ENCODE measurements around the gene BPTF.
"Not testable (repeated sequence)": the region's sequence is repeated elsewhere in the genome, so short reads cannot be mapped to it uniquely, and the experiment has no call there.

BPTF gene

DNA sequence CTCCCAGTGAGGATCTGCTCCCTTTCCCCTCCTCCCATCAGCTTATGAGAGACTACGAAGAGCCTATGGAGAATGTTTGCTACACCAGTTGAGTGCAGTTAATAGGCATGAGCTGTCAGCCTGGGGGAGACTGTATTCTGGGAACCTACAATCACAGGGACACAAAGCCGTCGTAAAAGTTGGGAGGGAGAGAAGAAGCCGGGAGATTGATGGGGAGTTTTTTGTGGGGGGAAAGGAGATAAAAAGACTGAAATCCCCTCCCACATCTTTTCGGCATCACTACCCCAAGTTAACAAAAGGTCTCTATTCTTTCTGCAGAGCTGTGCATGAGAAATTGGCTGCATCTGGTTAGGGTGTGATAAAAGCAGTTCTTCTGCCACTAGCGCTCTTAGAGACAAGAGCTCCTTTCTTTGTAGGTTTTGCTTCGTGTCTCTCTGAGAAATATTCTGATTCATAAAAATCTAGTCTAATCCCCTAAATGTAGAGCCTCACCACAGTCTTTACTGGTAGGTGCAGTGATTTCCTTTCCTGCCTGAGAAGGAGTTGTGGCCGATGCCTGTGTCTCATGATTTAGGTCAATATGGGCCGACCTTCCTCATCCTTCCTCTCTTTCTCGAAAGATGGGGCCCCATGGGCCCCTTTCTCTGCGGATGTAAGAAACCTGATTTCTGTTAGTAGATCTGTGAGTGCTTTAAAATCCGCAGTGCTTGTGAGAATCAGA is 77.4 kb downstream of the BPTF start:
- no peak for DNase-seq

DNA sequence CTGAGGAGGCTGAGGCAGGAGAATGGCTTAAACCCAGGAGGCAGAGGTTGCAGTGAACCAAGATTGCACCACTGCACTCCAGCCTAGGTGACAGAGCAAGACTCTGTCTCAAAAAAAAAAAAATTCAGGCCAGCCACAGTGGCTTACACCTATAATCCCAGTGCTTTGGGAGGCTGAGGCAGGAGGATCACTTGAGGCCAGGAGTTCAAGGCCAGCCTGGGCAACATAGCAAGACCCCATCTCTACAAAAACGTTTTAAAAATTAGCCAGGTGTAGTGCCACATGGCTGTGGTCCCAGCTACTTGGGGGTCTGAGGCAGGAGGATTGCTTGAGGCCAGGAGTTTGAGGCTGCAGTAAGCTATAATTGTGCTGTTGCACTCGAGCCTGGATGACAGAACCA is 80.0 kb downstream of the BPTF start:
- not testable (repeated sequence) for DNase-seq

DNA sequence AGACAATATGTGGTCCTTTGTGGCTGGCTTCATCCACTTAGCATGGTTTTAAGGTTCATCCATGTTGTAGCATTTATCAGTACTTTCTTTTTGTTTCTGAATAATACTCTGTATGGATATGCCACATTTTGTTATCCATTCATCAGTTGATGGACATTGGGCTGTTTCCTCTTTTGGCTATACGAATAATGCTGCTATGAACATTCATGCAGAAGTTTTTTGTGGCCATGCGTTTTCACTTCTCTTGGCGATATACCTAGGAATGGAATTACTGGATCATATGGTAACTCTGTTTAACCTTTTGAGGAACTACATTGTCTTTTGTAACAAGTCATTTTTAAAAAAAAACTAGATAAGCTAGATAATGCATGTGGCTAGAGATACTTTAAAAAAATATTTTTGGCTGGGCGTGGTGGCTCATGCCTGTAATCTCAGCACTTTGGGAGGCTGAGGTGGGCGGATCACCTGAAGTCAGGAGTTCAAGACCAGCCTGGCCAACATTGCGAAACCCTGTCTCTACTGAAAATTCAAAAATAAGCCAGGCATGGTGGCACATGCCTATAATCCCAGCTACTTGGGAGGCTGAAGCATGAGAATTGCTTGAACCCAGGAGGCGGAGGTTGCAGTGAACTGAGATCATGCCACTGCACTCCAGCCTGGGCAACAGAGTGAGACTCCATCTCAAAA is 85.0 kb downstream of the BPTF start:
- not testable (repeated sequence) for DNase-seq

DNA sequence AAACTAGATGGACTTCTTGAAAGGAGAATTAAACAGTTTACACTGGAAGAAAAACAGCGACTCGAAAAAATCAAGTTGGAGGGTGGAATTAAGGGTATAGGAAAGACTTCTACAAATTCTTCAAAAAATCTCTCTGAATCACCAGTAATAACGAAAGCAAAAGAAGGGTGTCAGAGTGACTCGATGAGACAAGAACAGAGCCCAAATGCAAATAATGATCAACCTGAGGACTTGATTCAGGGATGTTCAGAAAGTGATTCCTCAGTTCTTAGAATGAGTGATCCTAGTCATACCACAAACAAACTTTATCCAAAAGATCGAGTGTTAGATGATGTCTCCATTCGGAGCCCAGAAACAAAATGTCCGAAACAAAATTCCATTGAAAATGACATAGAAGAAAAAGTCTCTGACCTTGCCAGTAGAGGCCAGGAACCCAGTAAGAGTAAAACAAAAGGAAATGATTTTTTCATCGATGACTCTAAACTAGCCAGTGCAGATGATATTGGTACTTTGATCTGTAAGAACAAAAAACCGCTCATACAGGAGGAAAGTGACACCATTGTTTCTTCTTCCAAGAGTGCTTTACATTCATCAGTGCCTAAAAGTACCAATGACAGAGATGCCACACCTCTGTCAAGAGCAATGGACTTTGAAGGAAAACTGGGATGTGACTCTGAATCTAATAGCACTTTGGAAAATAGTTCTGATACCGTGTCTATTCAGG is 85.9 kb downstream of the BPTF start:
- DNase-seq, result no peak

DNA sequence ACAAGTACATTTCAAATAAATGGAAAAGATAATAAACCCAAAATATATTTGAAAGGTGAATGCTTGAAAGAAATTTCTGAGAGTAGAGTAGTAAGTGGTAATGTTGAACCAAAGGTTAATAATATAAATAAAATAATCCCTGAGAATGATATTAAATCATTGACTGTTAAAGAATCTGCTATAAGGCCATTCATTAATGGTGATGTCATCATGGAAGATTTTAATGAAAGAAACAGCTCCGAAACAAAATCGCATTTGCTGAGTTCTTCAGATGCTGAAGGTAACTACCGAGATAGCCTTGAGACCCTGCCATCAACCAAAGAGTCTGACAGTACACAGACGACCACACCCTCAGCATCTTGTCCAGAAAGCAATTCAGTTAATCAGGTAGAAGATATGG is 86.8 kb downstream of the BPTF start:
- DNase-seq, result no peak

DNA sequence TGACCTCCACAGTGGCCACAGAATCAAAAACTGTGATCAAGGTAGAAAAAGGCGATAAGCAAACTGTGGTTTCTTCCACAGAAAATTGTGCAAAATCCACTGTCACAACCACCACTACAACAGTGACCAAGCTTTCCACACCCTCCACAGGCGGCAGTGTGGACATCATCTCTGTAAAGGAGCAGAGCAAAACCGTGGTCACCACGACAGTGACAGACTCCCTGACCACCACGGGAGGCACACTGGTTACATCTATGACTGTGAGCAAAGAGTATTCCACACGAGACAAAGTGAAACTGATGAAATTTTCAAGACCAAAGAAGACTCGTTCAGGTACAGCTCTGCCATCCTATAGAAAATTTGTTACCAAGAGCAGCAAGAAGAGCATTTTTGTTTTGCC is 87.4 kb downstream of the BPTF start:
- peak; percentile 4 for DNase-seq

DNA sequence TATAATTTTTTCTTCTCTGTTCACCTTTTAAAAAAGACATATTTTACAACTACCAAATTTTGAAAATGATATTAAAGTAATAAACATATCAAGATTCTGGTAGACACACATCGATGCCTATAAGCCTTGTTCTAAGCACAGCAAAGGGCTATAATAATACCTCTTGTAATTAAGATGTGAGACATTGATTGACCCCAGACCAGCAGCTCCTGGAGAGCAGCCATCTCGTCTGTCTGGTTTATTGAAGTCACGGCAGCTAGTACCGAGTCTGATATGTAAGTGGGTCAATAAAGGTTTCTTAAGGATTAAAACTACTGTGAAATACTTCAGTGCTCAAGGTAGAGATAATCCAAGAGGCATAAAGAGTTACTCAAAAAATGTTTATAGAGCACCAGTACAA is 94.9 kb downstream of the BPTF start:
- DNase-seq, result no peak

DNA sequence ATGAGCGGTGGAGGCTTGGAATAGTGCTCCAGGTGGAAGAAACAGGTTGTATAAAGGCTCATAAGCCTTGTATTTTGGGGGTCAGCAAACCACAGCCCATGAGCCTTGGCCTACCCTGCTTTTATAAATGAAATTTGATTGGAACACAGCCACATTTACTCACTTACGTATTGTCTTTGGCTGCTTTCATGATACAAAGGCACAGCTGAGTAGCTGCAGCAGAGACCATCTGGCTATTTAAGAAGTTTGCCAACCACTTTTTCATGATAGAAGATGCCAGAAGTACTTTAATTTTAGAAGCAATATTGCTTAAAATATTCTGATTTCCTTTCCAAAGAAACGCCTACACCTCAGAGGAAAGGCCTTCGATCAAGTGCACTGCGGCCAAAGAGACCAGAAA is 97.2 kb downstream of the BPTF start:
- no peak for DNase-seq

DNA sequence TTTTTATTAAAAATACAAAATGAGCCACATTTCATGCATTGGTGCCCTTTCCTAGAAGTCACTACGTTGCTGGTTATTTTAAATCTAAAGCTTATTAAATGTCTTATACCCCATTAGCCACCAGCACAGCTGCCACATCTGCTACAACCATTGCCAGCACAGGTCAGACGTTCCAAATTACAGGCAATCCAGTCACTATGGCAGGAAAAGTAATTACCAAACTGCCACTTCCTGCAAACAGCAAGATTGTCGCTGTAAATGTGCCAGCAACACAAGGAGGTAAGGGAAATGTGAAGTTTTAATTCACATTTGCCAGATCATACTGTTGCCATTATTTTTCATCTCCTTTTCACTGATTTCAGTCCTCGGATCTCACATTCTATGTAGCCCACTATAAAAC is 103.5 kb downstream of the BPTF start:
- not testable (repeated sequence) for DNase-seq

DNA sequence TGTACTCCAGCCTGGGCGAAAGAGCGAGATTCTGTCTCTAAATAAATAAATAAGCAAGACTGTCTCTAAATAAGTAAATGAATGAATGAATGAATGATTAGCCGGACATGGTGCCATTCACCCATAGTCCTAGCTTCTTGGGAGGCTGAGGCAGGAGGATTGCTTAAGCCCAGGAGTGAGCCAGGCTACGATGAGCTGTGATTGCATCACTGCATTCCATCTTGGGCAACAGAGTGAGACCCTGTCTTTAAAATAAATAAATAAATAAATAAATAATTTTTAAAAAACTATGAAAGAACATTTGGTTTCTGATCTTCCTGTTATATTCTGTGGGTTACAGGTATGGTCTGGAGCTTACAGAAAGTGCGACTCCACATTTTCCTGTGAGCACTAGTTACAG is 105.9 kb downstream of the BPTF start:
- DNase-seq, result no peak

DNA sequence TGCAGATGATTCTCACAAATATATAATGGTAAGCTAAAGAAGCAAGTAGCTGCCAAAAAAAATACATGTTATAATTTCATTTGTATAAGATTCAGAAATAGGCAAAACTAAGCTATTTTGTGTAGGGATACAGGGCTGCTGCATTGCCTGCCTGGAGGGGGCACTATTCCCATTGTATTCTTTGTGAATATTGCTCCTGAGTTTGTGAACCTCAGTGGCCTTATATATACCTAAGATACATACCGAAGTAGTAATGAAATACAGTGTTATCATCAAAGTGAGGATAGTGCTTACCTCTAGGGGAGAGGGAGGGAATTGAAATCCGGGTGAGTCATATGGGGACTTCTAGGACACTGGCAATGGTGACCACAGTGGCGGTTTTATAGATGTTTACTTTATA is 117.5 kb downstream of the BPTF start:
- DNase-seq, result no peak

DNA sequence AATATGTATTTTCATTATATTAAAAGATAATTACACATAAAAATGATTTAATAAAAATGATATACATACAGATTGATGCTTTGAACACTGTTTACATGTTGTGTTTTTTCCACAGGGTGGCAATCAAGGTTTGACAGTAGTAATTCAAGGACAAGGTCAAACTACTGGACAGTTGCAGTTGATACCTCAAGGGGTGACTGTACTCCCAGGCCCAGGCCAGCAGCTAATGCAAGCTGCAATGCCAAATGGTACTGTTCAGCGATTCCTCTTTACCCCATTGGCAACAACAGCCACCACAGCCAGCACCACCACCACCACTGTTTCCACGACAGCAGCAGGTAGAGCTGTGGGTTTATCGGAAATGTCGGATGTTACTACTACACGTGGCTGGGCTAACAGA is 118.7 kb downstream of the BPTF start:
- DNase-seq, result no peak

DNA sequence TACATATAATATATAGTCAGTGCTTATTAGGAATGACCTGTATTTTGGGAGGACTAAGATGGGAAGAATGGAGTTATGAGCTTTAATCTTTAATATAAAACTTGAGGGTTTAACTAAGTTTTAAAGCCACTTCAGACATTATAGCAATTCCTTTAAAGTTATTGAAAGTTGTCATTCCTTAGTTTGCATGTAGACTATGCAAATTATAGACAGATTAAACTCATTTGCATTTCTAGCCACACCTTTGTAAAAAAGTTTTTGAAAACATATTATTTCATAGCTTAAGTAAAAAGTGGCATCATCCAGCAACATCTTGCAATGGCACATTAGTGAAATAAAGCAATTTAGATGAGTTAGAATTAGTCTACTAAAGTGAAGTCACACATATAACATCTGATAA is 121.2 kb downstream of the BPTF start:
- DNase-seq, result no peak

DNA sequence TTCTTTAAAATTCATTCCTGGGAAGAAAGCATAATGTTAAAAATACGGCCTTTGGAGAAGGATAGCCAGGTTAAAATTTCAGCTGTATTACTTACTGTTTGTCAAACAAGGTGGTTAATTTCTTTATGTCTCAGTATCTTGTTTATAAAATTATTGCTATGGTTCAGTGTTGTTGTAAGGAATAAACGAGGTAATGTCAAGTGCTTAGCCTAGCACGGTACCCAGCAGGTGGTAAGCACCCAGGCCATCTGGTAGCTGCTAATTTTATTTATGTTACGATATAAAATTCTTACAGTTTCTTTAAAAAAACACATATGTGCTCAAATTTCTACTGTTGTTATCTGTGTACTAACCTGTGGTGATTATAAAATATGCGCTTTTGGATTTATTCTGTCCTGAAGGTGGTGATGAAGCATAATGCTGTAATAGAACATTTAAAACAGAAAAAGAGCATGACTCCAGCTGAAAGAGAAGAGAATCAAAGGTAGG is 122.1 kb downstream of the BPTF start:
- no peak for DNase-seq

DNA sequence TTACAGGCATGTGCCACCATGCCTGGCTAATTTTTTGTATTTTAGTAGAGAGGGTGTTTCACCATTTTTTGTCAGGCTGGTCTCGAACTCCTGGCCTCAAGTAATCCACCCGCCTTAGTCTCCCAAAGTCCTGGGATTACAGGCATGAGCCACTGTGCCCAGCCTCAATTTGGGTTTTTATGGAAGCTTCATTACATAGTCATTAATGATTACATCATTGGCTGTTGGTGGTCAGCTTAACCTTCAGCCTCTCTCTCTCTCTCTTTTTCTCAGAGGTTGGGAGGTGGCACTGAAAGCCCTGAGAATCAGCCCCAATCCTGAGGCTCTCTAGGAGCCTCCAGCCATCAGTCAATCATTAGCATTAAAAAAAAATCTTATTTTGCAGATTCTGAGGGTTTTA is 125.6 kb downstream of the BPTF start:
- no peak for DNase-seq

DNA sequence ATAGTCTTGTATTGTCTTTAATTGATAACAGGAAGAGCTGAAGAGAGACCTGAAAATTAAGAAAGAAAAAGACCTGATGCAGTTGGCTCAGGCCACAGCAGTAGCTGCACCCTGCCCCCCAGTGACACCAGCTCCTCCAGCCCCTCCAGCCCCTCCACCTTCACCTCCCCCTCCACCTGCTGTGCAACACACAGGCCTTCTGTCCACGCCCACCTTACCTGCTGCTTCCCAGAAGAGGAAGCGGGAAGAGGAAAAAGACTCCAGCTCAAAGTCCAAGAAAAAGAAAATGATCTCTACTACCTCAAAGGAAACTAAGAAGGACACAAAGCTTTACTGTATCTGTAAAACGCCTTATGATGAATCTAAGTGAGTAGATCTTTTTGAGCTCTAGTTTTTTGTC is 134.2 kb downstream of the BPTF start:
- DNase-seq, result no peak

DNA sequence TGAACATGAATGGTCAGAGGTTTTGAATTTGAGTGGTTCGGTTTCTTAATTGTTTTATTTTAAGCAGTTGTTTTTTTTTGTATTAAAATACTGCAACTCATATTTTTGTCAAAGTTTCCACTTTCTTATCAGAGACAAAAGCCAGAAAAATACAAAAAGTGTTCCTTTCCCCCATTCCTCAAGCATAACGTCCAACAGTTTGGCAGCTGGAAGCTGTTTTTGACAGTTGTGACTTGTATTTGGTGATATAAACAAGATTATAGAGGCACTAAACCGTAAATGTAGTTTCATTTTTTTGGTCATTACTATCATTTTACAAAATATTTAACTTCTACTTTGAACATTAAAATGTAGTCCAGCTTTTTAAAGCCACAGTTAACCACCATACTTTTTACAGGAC is 135.0 kb downstream of the BPTF start:
- DNase-seq, result not testable (repeated sequence)

DNA sequence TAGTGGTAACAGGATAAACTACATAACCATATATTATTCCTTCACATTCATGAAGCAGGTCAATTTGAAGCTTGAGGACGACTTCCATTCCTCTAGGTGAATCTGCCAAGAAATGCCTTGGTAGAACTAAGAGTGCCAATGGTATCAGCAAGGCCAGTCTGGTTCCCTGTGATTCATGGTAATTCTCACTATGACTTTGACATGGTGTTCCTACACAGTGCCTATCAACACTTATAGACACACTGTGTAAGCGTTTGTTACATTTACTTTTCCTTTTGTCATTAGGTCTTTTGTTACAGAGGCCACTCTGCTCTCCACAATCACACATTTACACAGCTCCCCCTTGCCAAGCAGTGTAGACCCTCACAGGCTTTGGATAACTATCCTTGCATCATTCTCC is 136.9 kb downstream of the BPTF start:
- not testable (repeated sequence) for DNase-seq

DNA sequence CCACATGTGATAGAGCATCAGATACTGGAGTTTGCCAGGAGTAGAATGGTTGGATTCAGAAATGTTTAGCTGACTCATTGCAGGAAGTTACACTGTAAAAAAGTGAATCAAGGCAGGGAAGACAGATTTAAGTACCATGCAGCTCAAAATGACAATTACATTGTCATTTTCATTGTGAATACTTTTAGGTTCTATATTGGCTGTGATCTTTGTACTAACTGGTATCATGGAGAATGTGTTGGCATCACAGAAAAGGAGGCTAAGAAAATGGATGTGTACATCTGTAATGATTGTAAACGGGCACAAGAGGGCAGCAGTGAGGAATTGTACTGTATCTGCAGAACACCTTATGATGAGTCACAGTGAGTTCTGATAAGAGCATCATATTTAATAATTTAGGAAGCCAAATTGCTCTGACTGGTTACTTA is 137.9 kb downstream of the BPTF start:
- peak; percentile 54 for DNase-seq

DNA sequence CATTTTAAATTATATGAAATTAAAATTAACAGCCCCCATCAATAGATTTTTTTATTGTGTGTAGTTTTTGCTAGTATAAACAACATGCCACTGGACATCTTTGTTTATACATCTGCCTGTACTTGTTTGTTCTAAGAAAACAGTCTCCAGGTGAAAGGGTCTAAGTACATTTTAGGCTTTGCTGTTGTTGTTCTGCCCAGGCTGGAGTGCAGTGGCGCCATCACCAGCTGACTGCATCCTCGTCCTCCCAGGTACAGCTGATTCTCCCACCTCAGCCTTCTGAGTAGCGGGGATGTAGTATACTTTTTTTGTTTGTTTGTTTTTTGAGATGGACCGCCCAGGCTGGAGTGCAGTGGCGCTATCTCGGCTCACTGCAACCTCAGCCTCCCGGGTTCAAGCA is 145.5 kb downstream of the BPTF start:
- DNase-seq, result no peak

DNA sequence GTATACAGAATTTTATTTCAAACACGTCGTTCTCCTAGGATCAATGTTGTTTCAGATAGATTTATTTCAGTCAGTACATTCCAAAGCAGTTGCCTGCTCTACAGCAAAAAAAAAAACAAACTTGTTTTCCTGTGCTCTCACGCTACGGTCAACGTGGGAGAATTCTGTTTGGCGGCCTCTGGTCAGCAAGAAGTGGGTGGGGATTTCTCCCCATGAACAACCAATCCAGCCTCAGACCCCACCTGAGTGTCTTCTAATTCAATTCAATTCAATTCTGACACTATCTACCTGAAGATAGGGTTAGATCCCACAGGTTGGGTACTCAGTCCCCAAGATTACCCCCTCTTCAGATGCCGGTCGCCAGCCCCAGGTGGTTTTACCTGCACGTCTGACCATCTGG is 148.9 kb downstream of the BPTF start:
- DNase-seq, result no peak

DNA sequence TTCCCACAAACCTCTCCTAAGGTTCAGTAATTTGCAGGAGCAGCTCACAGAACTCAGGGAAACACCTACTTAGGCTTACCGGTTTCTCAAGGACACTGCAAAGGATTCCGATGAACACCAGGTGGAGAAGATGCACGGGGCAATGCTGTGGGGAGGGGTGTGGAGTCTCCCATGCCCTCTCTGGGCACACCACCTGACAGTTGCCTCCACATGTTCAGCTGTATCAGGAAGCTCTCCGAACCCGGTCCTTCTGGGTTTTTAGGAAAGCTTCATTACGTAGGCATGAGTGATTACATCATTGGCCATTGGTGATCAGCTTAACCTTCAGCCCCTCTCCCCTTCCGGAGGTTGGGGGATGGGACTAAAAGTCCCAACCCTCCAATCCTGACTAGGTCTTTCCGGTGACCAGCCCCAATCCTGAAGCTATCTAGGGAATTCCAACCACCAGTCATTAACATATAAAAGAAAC is 149.3 kb downstream of the BPTF start:
- no peak for DNase-seq

DNA sequence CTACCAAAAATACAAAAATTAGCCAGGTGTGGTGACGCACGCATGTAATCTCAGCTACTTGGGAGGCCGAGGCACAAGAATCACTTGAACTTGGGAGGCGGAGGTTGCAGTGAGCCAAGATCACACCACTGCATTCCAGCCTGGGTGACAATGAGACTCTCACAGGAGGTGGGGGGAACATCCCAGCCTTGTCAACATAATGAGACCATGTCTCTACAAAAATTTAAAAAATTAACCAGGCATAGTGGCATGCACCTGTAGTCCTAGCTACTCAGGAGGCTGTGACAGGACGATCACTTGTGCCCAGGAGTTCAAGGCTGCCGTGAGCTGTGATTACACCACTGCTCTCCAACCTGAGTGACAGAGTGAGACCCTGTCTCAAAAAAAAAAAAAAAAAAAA is 151.0 kb downstream of the BPTF start:
- DNase-seq, result not testable (repeated sequence)

DNA sequence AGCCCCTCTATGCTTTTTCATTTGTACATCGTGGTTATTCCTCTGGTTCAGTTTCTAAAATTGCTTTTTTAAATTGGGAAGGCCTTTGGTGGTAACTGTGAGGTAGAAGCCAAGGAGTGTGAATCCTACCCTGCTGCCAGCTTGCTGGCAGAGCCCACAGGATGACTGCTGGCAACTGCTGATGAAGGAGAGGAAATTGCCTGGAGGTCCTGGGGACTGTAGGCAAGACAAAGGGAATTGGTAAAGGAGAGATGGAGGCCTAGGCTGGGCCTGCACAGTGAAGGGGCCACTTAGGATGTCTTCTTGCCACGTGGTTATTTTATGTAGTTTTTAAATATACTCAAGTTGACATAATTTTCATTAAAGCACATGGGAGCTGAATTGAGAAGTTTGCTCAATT is 155.2 kb downstream of the BPTF start:
- no peak for DNase-seq

Data from CD4-positive, alpha-beta T cell treated with Interferon gamma for 1 hour (primary cell).